Activated T-cell treated with anti-CD3 and anti-CD28 coated beads, Interleukin-2, amount 50 U/mL, for 4 hours (primary cell): ENCODE results near the gene CHTF8. TPM values are rescaled to one million over a fixed set of nuclear protein-coding genes. Genes with fewer than 3 reads are reported as not detected.

Source experiments
- total RNA-seq, 3 donors: library from RNA; stranded (reverse); gene quantifications; one replicate each; pipeline ENCODE4 v1.2.1, GENCODE V29; 2021

The CHTF8 gene
- total RNA-seq, 3 donors from 2014 or later = 102 to 126 (median 106) TPM

Other genes starting within 250 kb of the CHTF8 start
- 1 to 10 TPM in 2 of 3 donors, under 1 TPM in 1; 0.58 to 1.7 (median 1.3) TPM for gene HAS3, start 26.9 kb downstream of the CHTF8 start, total RNA-seq
- 100 to 1,000 TPM; 186 to 204 (median 197) TPM for gene UTP4, start 61 bp upstream of the CHTF8 start, total RNA-seq
- 10 to 100 TPM; 11.7 to 15.5 (median 13.1) TPM for gene SNTB2, start 54.6 kb upstream of the CHTF8 start, total RNA-seq
- gene VPS4A, start 178.8 kb upstream of the CHTF8 start, total RNA-seq = 10 to 100 TPM; 41.5 to 45.8 (median 44.1) TPM
- 10 to 100 TPM; 38.2 to 46.7 (median 43.4) TPM for gene PDF, start 198.0 kb upstream of the CHTF8 start, total RNA-seq
- gene COG8, start 207.0 kb upstream of the CHTF8 start, total RNA-seq = 10 to 100 TPM; 34.6 to 47.0 (median 43.1) TPM
- gene NIP7, start 207.2 kb upstream of the CHTF8 start, total RNA-seq = 100 to 1,000 TPM; 129 to 136 (median 132) TPM
- 1 to 10 TPM in 2 of 3 donors, under 1 TPM in 1; 0.90 to 1.5 (median 1.1) TPM for gene TMED6, start 219.2 kb upstream of the CHTF8 start, total RNA-seq